Neural cell (in vitro differentiated cells): ENCODE measurements around the gene TIMMDC1.

Experiments used
- MXI1 ChIP-seq: fragments of 450-650 bp; conservative IDR thresholded peaks from 2 replicates; pipeline ENCODE4 v1.6.1; 2014; ENCODE audit warnings: antibody characterized with exemption, mild to moderate bottlenecking; ENCODE audit not compliant: poor library complexity, severe bottlenecking
- SMC3 ChIP-seq: fragments of 450-650 bp; conservative IDR thresholded peaks from 2 replicates; pipeline ENCODE4 v1.6.1; 2014; ENCODE audit warnings: antibody characterized with exemption, mild to moderate bottlenecking, moderate library complexity; ENCODE audit not compliant: poor library complexity
- TAF1 ChIP-seq: IDR thresholded peaks from 2 replicates; pipeline ENCODE4 v1.6.1; 2012; ENCODE audit warnings: low read depth
- TF ChIP-seq, protein P1 (sequence below): fragments of 450-650 bp; IDR thresholded peaks from 2 replicates; pipeline ENCODE4 v1.5.1; 2014; ENCODE audit warnings: antibody characterized with exemption, mild to moderate bottlenecking, moderate library complexity; ENCODE audit not compliant: poor library complexity, severe bottlenecking
- TF ChIP-seq, protein P2 (sequence below): IDR thresholded peaks from 2 replicates; pipeline ENCODE4 v1.6.1; 2012; ENCODE audit warnings: borderline replicate concordance

DNA sequence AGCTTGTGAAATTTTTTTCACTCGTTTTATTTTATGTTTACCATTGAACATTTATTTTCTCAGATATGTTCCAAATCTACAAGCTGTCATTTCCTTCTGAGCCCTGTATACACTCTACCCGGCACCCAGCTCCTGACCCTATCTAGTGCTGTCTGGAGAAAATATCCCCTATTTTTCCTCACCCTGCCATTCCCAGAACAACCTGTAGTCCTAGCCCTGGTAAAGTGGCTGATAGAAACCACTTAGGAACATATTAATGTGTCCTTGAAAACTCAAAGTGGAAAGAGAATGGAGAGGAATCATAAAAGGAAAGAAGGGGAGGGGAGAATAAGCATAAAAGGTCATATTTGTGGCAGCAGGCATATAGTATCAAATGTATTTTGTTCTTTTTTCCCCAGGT, 8.2 kb upstream of the TIMMDC1 start:
- TF ChIP-seq, protein P1, sequence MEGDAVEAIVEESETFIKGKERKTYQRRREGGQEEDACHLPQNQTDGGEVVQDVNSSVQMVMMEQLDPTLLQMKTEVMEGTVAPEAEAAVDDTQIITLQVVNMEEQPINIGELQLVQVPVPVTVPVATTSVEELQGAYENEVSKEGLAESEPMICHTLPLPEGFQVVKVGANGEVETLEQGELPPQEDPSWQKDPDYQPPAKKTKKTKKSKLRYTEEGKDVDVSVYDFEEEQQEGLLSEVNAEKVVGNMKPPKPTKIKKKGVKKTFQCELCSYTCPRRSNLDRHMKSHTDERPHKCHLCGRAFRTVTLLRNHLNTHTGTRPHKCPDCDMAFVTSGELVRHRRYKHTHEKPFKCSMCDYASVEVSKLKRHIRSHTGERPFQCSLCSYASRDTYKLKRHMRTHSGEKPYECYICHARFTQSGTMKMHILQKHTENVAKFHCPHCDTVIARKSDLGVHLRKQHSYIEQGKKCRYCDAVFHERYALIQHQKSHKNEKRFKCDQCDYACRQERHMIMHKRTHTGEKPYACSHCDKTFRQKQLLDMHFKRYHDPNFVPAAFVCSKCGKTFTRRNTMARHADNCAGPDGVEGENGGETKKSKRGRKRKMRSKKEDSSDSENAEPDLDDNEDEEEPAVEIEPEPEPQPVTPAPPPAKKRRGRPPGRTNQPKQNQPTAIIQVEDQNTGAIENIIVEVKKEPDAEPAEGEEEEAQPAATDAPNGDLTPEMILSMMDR = no peak
- TF ChIP-seq TAF1 (no peak), MXI1 (no peak), SMC3 (no peak)
- TF ChIP-seq, protein P2, sequence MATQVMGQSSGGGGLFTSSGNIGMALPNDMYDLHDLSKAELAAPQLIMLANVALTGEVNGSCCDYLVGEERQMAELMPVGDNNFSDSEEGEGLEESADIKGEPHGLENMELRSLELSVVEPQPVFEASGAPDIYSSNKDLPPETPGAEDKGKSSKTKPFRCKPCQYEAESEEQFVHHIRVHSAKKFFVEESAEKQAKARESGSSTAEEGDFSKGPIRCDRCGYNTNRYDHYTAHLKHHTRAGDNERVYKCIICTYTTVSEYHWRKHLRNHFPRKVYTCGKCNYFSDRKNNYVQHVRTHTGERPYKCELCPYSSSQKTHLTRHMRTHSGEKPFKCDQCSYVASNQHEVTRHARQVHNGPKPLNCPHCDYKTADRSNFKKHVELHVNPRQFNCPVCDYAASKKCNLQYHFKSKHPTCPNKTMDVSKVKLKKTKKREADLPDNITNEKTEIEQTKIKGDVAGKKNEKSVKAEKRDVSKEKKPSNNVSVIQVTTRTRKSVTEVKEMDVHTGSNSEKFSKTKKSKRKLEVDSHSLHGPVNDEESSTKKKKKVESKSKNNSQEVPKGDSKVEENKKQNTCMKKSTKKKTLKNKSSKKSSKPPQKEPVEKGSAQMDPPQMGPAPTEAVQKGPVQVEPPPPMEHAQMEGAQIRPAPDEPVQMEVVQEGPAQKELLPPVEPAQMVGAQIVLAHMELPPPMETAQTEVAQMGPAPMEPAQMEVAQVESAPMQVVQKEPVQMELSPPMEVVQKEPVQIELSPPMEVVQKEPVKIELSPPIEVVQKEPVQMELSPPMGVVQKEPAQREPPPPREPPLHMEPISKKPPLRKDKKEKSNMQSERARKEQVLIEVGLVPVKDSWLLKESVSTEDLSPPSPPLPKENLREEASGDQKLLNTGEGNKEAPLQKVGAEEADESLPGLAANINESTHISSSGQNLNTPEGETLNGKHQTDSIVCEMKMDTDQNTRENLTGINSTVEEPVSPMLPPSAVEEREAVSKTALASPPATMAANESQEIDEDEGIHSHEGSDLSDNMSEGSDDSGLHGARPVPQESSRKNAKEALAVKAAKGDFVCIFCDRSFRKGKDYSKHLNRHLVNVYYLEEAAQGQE = no peak
